Kidney (tissue), 14 donors: ENCODE results near the gene SCAPER. TPM values are rescaled to one million over a fixed set of nuclear protein-coding genes. Genes with fewer than 3 reads are reported as not detected.

Source experiments
- DNase-seq, 5 donors: peaks; one replicate each; pipeline ENCODE4 v3.0.0-alpha.2; 2013 to 2020
- FAIRE-seq: peaks from 2 replicates; lab custom pipeline; 2012; peaks lifted over from hg19 to GRCh38; lab: Jason Lieb, UNC
- H3K27ac ChIP-seq, 2 donors: one replicate each; pipeline ENCODE4 v1.7.0; 2013; ENCODE audit warnings: low read depth in 2 of 2, low read length in 2 of 2, inconsistent platforms in 1 of 2
- H3K27me3 ChIP-seq: one replicate; pipeline ENCODE4 v1.7.1; 2013; ENCODE audit warnings: low read length, inconsistent platforms; ENCODE audit not compliant: control insufficient read depth, insufficient read depth
- H3K36me3 ChIP-seq, 3 donors: one replicate each; pipeline versions ENCODE4 v1.7.0 to v1.7.1; 2013; ENCODE audit warnings: low read length in 3 of 3, control low read depth in 1 of 3, inconsistent platforms in 1 of 3; ENCODE audit not compliant: insufficient read depth in 3 of 3, control insufficient read depth in 2 of 3
- H3K4me1 ChIP-seq, 3 donors: one replicate each; pipeline versions ENCODE4 v1.7.0 to v1.7.1; 2013; ENCODE audit warnings: low read length in 3 of 3, inconsistent platforms in 1 of 3, low read depth in 1 of 3; ENCODE audit not compliant: control insufficient read depth in 2 of 3, insufficient read depth in 2 of 3
- H3K4me3 ChIP-seq, 3 donors: one replicate each; pipeline versions ENCODE4 v1.7.0 to v1.8.1; 2013; ENCODE audit warnings: low read length in 3 of 3, control low read depth in 1 of 3, inconsistent platforms in 1 of 3
- H3K9ac ChIP-seq, 3 donors: one replicate each; pipeline versions ENCODE4 v1.7.0 to v1.7.1; 2013; ENCODE audit warnings: low read length in 3 of 3, control low read depth in 1 of 3, inconsistent platforms in 1 of 3
- H3K9me3 ChIP-seq, 3 donors: one replicate each; pipeline versions ENCODE4 v1.7.0 to v1.7.1; 2013; ENCODE audit warnings: low read length in 3 of 3, control low read depth in 1 of 3, inconsistent platforms in 1 of 3; ENCODE audit not compliant: control insufficient read depth in 2 of 3, insufficient read depth in 1 of 3
- intact Hi-C: fragments of 100-400 bp; cut with DNase I; formaldehyde crosslinking; loops from one replicate; pipeline ENCODE4 v1.11.1; 2022
- polyA plus RNA-seq: library from polyadenylated mRNA; stranded (reverse); fragments of 350-450 nt; fragmentation: Illumina TruSeq; extraction: RNeasy Lipid Tissue Mini Kit (QIAGEN cat#74804); gene quantifications from one replicate; pipeline ENCODE4 v1.2.3, GENCODE V29; 2014; ENCODE audit warnings: low read depth, low replicate concordance; ENCODE audit not compliant: insufficient read depth
- total RNA-seq: library from RNA; stranded (reverse); fragmentation: NEBNext Ultra II Directional; extraction: Animal tissue kit (Norgen Biotek cat#: 25700); gene quantifications from one replicate; pipeline ENCODE4 v1.2.1, GENCODE V29; 2021
- TF ChIP-seq, protein P1 (sequence below): IDR thresholded peaks from 3 replicates; pipeline ENCODE4 v1.5.1; 2012; ENCODE audit warnings: mild to moderate bottlenecking, moderate library complexity, borderline replicate concordance; ENCODE audit not compliant: insufficient read depth; ENCODE audit errors: extremely low read depth
- donor health status: control.
- donor health status: control.
- donor health status: control.
- donor health status: control.
- donor health status: control.
- donor health status: DM: yes; HTN: yes; CAD: no.
- donor health status: Normal renal cell carcinoma (clear cell type).

Gene SCAPER
- total and polyA plus RNA-seq, 2 donors from 2014 or later = 11.6 to 39.4 TPM

DNA sequence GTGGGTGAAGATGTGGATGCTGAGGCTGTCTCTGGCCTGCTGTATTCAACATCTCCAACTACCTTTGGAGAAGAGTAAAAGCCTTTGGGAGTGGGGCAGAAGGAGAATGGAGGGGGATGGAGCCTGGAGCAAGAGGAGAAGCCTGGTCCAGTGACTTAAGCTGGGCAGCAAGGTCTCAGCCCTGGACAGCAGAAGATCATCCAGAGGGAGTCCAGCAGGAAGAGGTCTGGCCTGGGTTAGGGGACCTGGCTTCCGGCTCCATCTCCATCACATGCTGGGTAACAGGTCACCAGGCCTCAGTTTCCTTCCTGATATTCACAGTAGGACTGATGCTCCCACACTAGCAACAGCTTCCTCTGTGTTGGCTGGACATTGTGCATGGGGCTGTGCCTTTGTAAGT lies 572.3 kb downstream of the SCAPER start:
- FAIRE-seq = no peak
- Histone ChIP-seq H3K27me3 (peaks cover 31% of the 10 kb centered on the region), H3K36me3 (no peaks in the 10 kb centered on the region), H3K4me1 (peaks cover 0 to 6% (median 0%) of the 10 kb centered on the region in 3 donors), H3K27ac (no peak overlapping the region), H3K4me3 (no peak overlapping the region), H3K9me3 (no peaks in the 10 kb centered on the region), H3K9ac (no peak overlapping the region)
- intact Hi-C loops = loop anchor here (10.0 kb wide), 1 partner anchor 138 kb away; no protein-coding TSS in a partner anchor
- TF ChIP-seq, protein P1, sequence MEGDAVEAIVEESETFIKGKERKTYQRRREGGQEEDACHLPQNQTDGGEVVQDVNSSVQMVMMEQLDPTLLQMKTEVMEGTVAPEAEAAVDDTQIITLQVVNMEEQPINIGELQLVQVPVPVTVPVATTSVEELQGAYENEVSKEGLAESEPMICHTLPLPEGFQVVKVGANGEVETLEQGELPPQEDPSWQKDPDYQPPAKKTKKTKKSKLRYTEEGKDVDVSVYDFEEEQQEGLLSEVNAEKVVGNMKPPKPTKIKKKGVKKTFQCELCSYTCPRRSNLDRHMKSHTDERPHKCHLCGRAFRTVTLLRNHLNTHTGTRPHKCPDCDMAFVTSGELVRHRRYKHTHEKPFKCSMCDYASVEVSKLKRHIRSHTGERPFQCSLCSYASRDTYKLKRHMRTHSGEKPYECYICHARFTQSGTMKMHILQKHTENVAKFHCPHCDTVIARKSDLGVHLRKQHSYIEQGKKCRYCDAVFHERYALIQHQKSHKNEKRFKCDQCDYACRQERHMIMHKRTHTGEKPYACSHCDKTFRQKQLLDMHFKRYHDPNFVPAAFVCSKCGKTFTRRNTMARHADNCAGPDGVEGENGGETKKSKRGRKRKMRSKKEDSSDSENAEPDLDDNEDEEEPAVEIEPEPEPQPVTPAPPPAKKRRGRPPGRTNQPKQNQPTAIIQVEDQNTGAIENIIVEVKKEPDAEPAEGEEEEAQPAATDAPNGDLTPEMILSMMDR = no peak
- no peak for DNase-seq

DNA sequence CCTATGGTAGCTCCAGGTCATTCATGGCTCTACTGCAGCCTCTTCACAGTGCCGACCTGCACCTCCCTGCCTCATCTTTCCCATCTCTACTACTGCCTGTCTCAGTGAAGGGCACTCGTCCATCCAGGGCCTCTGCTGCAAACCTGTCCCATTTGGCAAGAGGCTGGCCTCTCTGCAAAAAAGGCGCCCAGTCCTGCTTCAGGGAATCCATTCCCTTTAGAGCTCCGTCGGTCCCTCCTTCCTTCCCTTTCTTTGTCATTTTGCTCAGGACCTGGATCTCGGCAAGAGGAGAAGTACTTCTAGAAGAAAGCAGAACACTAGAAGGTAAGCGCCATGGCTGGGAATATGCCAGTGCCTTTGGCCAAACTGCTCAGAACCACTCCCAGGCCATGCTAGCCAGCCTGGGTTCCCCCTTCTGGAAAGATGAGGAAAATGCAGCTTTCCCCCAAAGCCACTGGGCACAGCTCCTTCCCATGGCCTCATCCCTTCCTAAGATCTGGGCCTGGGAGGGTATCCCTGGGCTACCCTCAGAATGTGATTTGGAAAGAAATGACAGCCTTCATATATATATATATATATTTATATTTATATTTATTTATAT lies 575.0 kb downstream of the SCAPER start:
- no peak overlapping the region for H3K9ac ChIP-seq
- H3K27me3 ChIP-seq = peaks cover 13% of the 10 kb centered on the region
- no peaks in the 10 kb centered on the region for H3K9me3 ChIP-seq
- no peak overlapping the region for H3K27ac ChIP-seq
- H3K4me1 ChIP-seq = no peaks in the 10 kb centered on the region
- no peak for FAIRE-seq
- H3K36me3 ChIP-seq = no peaks in the 10 kb centered on the region
- TF ChIP-seq, protein P1 = peak; percentile 57
- DNase-seq = peak in 4 of 5 donors; percentile 46 to 63 (median 52)
- no peak overlapping the region for H3K4me3 ChIP-seq
- intact Hi-C loops = loop anchor here (10.0 kb wide), 1 partner anchor 135 kb away; no protein-coding TSS in a partner anchor

DNA sequence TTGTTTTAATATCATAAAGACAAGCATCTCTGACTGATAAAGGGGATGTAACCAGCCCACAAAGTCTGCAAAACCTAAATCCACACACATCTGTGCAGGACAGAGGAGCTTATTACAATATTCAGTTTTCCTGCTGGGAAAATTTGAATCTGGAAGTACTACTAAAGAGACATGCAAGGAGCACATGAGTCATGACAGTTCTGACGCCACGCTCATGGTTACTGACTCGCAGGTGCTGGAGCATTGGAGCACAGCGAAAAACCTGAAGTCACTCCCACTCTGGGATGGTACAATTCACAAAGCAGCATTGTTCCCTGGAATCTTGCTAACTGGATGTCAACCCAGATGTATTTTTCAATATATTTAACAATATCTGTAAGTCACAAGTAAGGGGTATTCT lies 576.2 kb downstream of the SCAPER start:
- TF ChIP-seq, protein P1 = no peak
- Histone ChIP-seq H3K27ac (no peak overlapping the region), H3K36me3 (no peaks in the 10 kb centered on the region), H3K9ac (no peak overlapping the region), H3K9me3 (no peaks in the 10 kb centered on the region), H3K27me3 (peaks cover 4% of the 10 kb centered on the region), H3K4me1 (no peaks in the 10 kb centered on the region), H3K4me3 (no peak overlapping the region)
- no peak for DNase-seq
- intact Hi-C loops = no loop called here
- FAIRE-seq = no peak
